ENCODE measurements around the gene SYNDIG1L. TPM values are rescaled to one million over a fixed set of nuclear protein-coding genes. Genes with fewer than 3 reads are reported as not detected.

SYNDIG1L gene
- total RNA-seq, 1 experiment from 2014 or later: 0.29 TPM

GRCh38 chr14:74417611-74418010 lies 8.4 kb downstream of the SYNDIG1L start:
- H3K4me1 Mint-ChIP-seq (ENCODE audit: low read depth, unreplicated experiment): no peaks in the 10 kb centered on the region
- no peak for TF ChIP-seq CTCF (IDR thresholded peaks at IDR 0.05; ENCODE audit: insufficient read depth in 1 of 2, low read depth in 1 of 2, low read length in 1 of 2, severe bottlenecking in 1 of 2, unreplicated experiment in 1 of 2)
- DNase-seq: no peak
- Histone ChIP-seq H3K4me1 (no peaks in the 10 kb centered on the region; the same call in 1 of the 2 replicates), H3K9me3 (no peaks in the 10 kb centered on the region), H3K27me3 (replicated peaks; ENCODE audit: control insufficient read depth, insufficient read depth, low read length) (no peaks in the 10 kb centered on the region), H3K4me3 (ENCODE audit: low read depth, low read length) (no peak overlapping the region), H3K36me3 (ENCODE audit: control insufficient read depth, insufficient read depth, low read length) (no peaks in the 10 kb centered on the region)
- no peak overlapping the region for H3K4me3 Mint-ChIP-seq (ENCODE audit: unreplicated experiment)
- no peaks in the 10 kb centered on the region for H3K9me3 Mint-ChIP-seq (ENCODE audit: unreplicated experiment)
- no TSS peak for BruUV-seq (replicated peaks)
- ChIA-PET CTCF (no interaction called here), POLR2A (interaction anchor here (0.5 kb wide), 1 partner anchor 612 kb away, joined by 3 read pairs; no protein-coding TSS in a partner anchor)
- no peak overlapping the region for H3K27ac Mint-ChIP-seq (ENCODE audit: unreplicated experiment)
- intact Hi-C loops (cut with micrococcal nuclease; ENCODE audit: unreplicated experiment): no loop called here
- H3K27me3 Mint-ChIP-seq (ENCODE audit: insufficient read depth, unreplicated experiment): peaks cover 9% of the 10 kb centered on the region
- H3K36me3 Mint-ChIP-seq (ENCODE audit: insufficient read depth, unreplicated experiment): no peaks in the 10 kb centered on the region

GRCh38 chr14:74417201-74417600 lies 8.8 kb downstream of the SYNDIG1L start:
- H3K27me3 ChIP-seq (replicated peaks; ENCODE audit: control insufficient read depth, insufficient read depth, low read length): no peaks in the 10 kb centered on the region
- no peaks in the 10 kb centered on the region for H3K36me3 ChIP-seq (ENCODE audit: control insufficient read depth, insufficient read depth, low read length)
- no peaks in the 10 kb centered on the region for H3K9me3 Mint-ChIP-seq (ENCODE audit: unreplicated experiment)
- no TSS peak for BruUV-seq (replicated peaks)
- no peak for DNase-seq
- no peak for TF ChIP-seq CTCF (IDR thresholded peaks at IDR 0.05; ENCODE audit: insufficient read depth in 1 of 2, low read depth in 1 of 2, low read length in 1 of 2, severe bottlenecking in 1 of 2, unreplicated experiment in 1 of 2)
- intact Hi-C loops (cut with micrococcal nuclease; ENCODE audit: unreplicated experiment): no loop called here
- H3K4me3 ChIP-seq (ENCODE audit: low read depth, low read length): no peak overlapping the region
- H3K36me3 Mint-ChIP-seq (ENCODE audit: insufficient read depth, unreplicated experiment): no peaks in the 10 kb centered on the region
- H3K4me1 ChIP-seq: no peaks in the 10 kb centered on the region; the same call in 1 of the 2 replicates
- ChIA-PET CTCF (no interaction called here), POLR2A (interaction anchor here (0.5 kb wide), 1 partner anchor 613 kb away, joined by 3 read pairs; no protein-coding TSS in a partner anchor)
- H3K4me1 Mint-ChIP-seq (ENCODE audit: low read depth, unreplicated experiment): no peaks in the 10 kb centered on the region
- no peaks in the 10 kb centered on the region for H3K9me3 ChIP-seq
- no peak overlapping the region for H3K4me3 Mint-ChIP-seq (ENCODE audit: unreplicated experiment)
- H3K27me3 Mint-ChIP-seq (ENCODE audit: insufficient read depth, unreplicated experiment): peaks cover 9% of the 10 kb centered on the region
- no peak overlapping the region for H3K27ac Mint-ChIP-seq (ENCODE audit: unreplicated experiment)

- ChIA-PET POLR2A (no interaction called here), CTCF (no interaction called here)
- Histone ChIP-seq H3K4me3 (ENCODE audit: low read depth, low read length) (no peak overlapping the region), H3K4me1 (no peaks in the 10 kb centered on the region; the same call in 1 of the 2 replicates), H3K27me3 (replicated peaks; ENCODE audit: control insufficient read depth, insufficient read depth, low read length) (no peaks in the 10 kb centered on the region), H3K36me3 (ENCODE audit: control insufficient read depth, insufficient read depth, low read length) (no peaks in the 10 kb centered on the region), H3K9me3 (no peaks in the 10 kb centered on the region)
- no TSS peak for BruUV-seq (replicated peaks)
- intact Hi-C loops (cut with micrococcal nuclease; ENCODE audit: unreplicated experiment): no loop called here
- Mint-ChIP-seq H3K4me3 (ENCODE audit: unreplicated experiment) (no peak overlapping the region), H3K36me3 (ENCODE audit: insufficient read depth, unreplicated experiment) (no peaks in the 10 kb centered on the region), H3K4me1 (ENCODE audit: low read depth, unreplicated experiment) (no peaks in the 10 kb centered on the region), H3K27ac (ENCODE audit: unreplicated experiment) (no peak overlapping the region), H3K27me3 (ENCODE audit: insufficient read depth, unreplicated experiment) (no peaks in the 10 kb centered on the region), H3K9me3 (ENCODE audit: unreplicated experiment) (no peaks in the 10 kb centered on the region)
- no peak for DNase-seq
- TF ChIP-seq CTCF (IDR thresholded peaks at IDR 0.05; ENCODE audit: insufficient read depth in 1 of 2, low read depth in 1 of 2, low read length in 1 of 2, severe bottlenecking in 1 of 2, unreplicated experiment in 1 of 2): no peak
Measured at GRCh38 chr14:74415115-74415437, 10.9 kb downstream of the SYNDIG1L start.

Data from Caco-2 (cell line).